Panc1 (cell line): ENCODE data around the gene SMAD7. TPM values are rescaled to one million over a fixed set of nuclear protein-coding genes. Genes with fewer than 3 reads are reported as not detected.

ENCODE experiments used
- ATAC-seq: fragments of 200-7000 bp; cut with Tn5 transposase; 2 replicates; pipeline ENCODE4 v1.9.1; 2020; ENCODE audit warnings: mild to moderate bottlenecking, moderate library complexity
- BruUV-seq: library from RNA; stranded (reverse); fragments of 400-500 nt; replicated peaks from 2 replicates; lab custom pipeline; 2021; lab: Mats Ljungman, UMichigan
- CTCF ChIA-PET: fragments of 300-600 bp; sonication (Branson Sonifier 250); formaldehyde crosslinking; loops from one replicate; lab custom pipeline; 2022; ENCODE audit warnings: antibody characterized with exemption; lab: Charles Lee
- POLR2A ChIA-PET: fragments of 300-600 bp; sonication (Branson Sonifier 250); formaldehyde crosslinking; loops from one replicate; lab custom pipeline; 2022; ENCODE audit warnings: antibody characterized with exemption; lab: Charles Lee
- DNase-seq: peaks from one replicate; pipeline ENCODE4 v3.0.0-alpha.2; 2010; ENCODE audit warnings: low read depth, low spot score
- H3K27ac ChIP-seq: 2 replicates; pipeline ENCODE4 v1.5.1; 2011; ENCODE audit warnings: mild to moderate bottlenecking, low read length, inconsistent platforms
- H3K27me3 ChIP-seq: fragments of 200-500 bp; sonication (Bioruptor generic); 2 replicates; pipeline ENCODE4 v1.6.0; 2014; ENCODE audit warnings: low read length, inconsistent platforms; ENCODE audit not compliant: control insufficient read depth, insufficient read depth
- H3K36me3 ChIP-seq: fragments of 200-500 bp; sonication (Bioruptor generic); 2 replicates; pipeline ENCODE4 v1.5.1; 2014; ENCODE audit warnings: inconsistent platforms, mild to moderate bottlenecking, low read length, moderate library complexity; ENCODE audit not compliant: control insufficient read depth, insufficient read depth
- H3K4me1 ChIP-seq: 2 replicates; pipeline ENCODE4 v1.5.1; 2011; ENCODE audit warnings: inconsistent platforms, mild to moderate bottlenecking, low read length, moderate library complexity; ENCODE audit not compliant: control insufficient read depth, insufficient read depth
- H3K4me3 ChIP-seq, 2 experiments: 2 replicates each; pipeline ENCODE4 v1.5.1; 2011 to 2012; ENCODE audit warnings: low read depth in 2 of 2, low read length in 2 of 2, mild to moderate bottlenecking in 2 of 2, inconsistent platforms in 1 of 2, moderate library complexity in 1 of 2
- H3K9me3 ChIP-seq: fragments of 200-500 bp; sonication (Bioruptor generic); 2 replicates; pipeline ENCODE4 v1.5.1; 2014; ENCODE audit warnings: low read depth, mild to moderate bottlenecking, inconsistent platforms, low read length, moderate library complexity; ENCODE audit not compliant: control insufficient read depth, insufficient read depth
- CTCF ChIP-seq: fragments of 450-650 bp; IDR thresholded peaks from 2 replicates; pipeline ENCODE4 v1.5.1; 2017; ENCODE audit warnings: mild to moderate bottlenecking
- POLR2AphosphoS5 ChIP-seq: IDR thresholded peaks from 2 replicates; pipeline ENCODE4 v1.6.1; 2012; ENCODE audit warnings: mild to moderate bottlenecking, low read depth, low read length, moderate library complexity
- REST ChIP-seq, 2 experiments: IDR thresholded peaks; 2 replicates each; pipeline ENCODE4 v1.6.1; 2011 to 2012; ENCODE audit warnings: low read depth in 2 of 2, control low read depth in 1 of 2, low read length in 1 of 2, mild to moderate bottlenecking in 1 of 2, moderate library complexity in 1 of 2; ENCODE audit not compliant: insufficient read depth in 1 of 2
- SIN3A ChIP-seq: IDR thresholded peaks from 2 replicates; pipeline ENCODE4 v1.6.1; 2012; ENCODE audit warnings: low read depth, mild to moderate bottlenecking, low read length, moderate library complexity, borderline replicate concordance; ENCODE audit not compliant: insufficient read depth
- TCF7L2 ChIP-seq: IDR thresholded peaks from 2 replicates; pipeline ENCODE4 v1.6.1; 2011; ENCODE audit warnings: mild to moderate bottlenecking, low read depth, low read length, inconsistent platforms
- in situ Hi-C: cut with HindIII; loops from 2 replicates; pipeline ENCODE4 v1.10.0; 2016; ENCODE audit warnings: low sequenced_read_pairs, low pct_unique_long_range_greater_than_20kb
- intact Hi-C: fragments of 100-400 bp; cut with micrococcal nuclease; formaldehyde crosslinking; loops from one replicate; pipeline ENCODE4 v1.10.0; 2022; ENCODE audit not compliant: unreplicated experiment
- total RNA-seq: library from RNA; stranded (reverse); gene quantifications from one replicate; pipeline ENCODE4 v1.2.1, GENCODE V29; 2021; ENCODE audit not compliant: unreplicated experiment

SMAD7 gene
- total RNA-seq, 1 experiment from 2014 or later: 21.3 TPM

GRCh38 chr18:48939205-48940097 is 11.3 kb downstream of the SMAD7 start:
- TF ChIP-seq SIN3A (0 out of 2 replicates have a peak, but pooled peaks have one; percentile 27), POLR2AphosphoS5 (no peak), CTCF (no peak), REST (IDR thresholded peaks at IDR 0.05; ENCODE audit: insufficient read depth in 1 of 2, low read depth in 2 of 2, low read length in 1 of 2) (no peak), TCF7L2 (no peak)
- in situ Hi-C loops: no loop called here
- Histone ChIP-seq H3K27ac (peak overlapping the region; percentile 90), H3K4me1 (peaks cover 90% of the 10 kb centered on the region), H3K36me3 (0 out of 2 replicates have a peak, but pooled peaks cover 2% of the 10 kb centered on the region), H3K4me3 (peak overlapping the region; percentile 4 to 26; a peak in 3 of 4 replicates), H3K9me3 (no peaks in the 10 kb centered on the region), H3K27me3 (no peaks in the 10 kb centered on the region)
- BruUV-seq: no TSS peak
- ChIA-PET POLR2A (interaction anchor here (0.5 kb wide), 1 partner anchor 44 kb away, joined by 3 read pairs; no protein-coding TSS in a partner anchor), CTCF (no interaction called here)
- peak; percentile 27; the same call in 1 of the 2 replicates for ATAC-seq
- DNase-seq: no peak
- intact Hi-C loops: loop anchor here (10.0 kb wide), 1 partner anchor 265 kb away; no protein-coding TSS in a partner anchor

- in situ Hi-C loops (no loop called here), intact Hi-C loops (no loop called here)
- DNase-seq (no peak), ATAC-seq (no peak)
- peak overlapping the region; percentile 99 for H3K27ac ChIP-seq
- peaks cover 90% of the 10 kb centered on the region for H3K4me1 ChIP-seq
- H3K27me3 ChIP-seq: no peaks in the 10 kb centered on the region
- POLR2A ChIA-PET: interaction anchor here (0.5 kb wide), 1 partner anchor 44 kb away, joined by 3 read pairs; no protein-coding TSS in a partner anchor
- TF ChIP-seq SIN3A (0 out of 2 replicates have a peak, but pooled peaks have one; percentile 18), POLR2AphosphoS5 (no peak), REST (IDR thresholded peaks at IDR 0.05; ENCODE audit: insufficient read depth in 1 of 2, low read depth in 2 of 2, low read length in 1 of 2) (no peak), TCF7L2 (no peak), CTCF (no peak)
- H3K36me3 ChIP-seq: 0 out of 2 replicates have a peak, but pooled peaks cover 2% of the 10 kb centered on the region
- no peak overlapping the region for H3K4me3 ChIP-seq
- CTCF ChIA-PET: no interaction called here
- BruUV-seq: no TSS peak
- H3K9me3 ChIP-seq: no peaks in the 10 kb centered on the region
Measured at GRCh38 chr18:48938827-48939204, 11.9 kb downstream of the SMAD7 start.
